HCT116 (cell line): Measurements from ENCODE around the gene HTRA3. TPM values are rescaled to one million over a fixed set of nuclear protein-coding genes. Genes with fewer than 3 reads are reported as not detected.

Experiments used
- ATAC-seq: fragments of 200-7000 bp; cut with Tn5 transposase; 2 replicates; pipeline ENCODE4 v1.9.1; 2020; ENCODE audit warnings: mild to moderate bottlenecking, moderate library complexity
- BruUV-seq: library from RNA; stranded (reverse); fragments of 400-500 nt; replicated peaks from 2 replicates; lab custom pipeline; 2021; lab: Mats Ljungman, UMichigan
- CTCF ChIA-PET: fragments of 300-600 bp; sonication (Branson Sonifier 250); formaldehyde crosslinking; loops from one replicate; lab custom pipeline; 2021; ENCODE audit warnings: antibody characterized with exemption; lab: Charles Lee
- POLR2A ChIA-PET: fragments of 300-600, 350-600 bp; sonication (Branson Sonifier 250); formaldehyde crosslinking; loops from one replicate; lab custom pipeline; 2021; ENCODE audit warnings: antibody characterized with exemption; lab: Charles Lee
- RAD21 ChIA-PET, 2 experiments: fragments of 300-600 bp; sonication (Branson Sonifier 250); formaldehyde crosslinking; loops; one replicate each; lab custom pipeline; 2023; ENCODE audit warnings: low total read pairs in 2 of 2; ENCODE audit not compliant: uncharacterized antibody in 2 of 2, unreplicated experiment in 2 of 2, low non-redundant PET in 1 of 2; lab: Charles Lee
- DNase-seq: peaks from one replicate; pipeline ENCODE4 v3.0.0-alpha.2; 2010; ENCODE audit warnings: low read depth, low spot score
- H2AFZ ChIP-seq: fragments of 200-600 bp; shearing (Covaris generic), sonication (generic); 2 replicates; pipeline ENCODE4 v1.6.1; 2017; ENCODE audit warnings: low read depth, mixed run types, mixed read lengths, antibody characterized with exemption, low read length; ENCODE audit not compliant: poor library complexity, severe bottlenecking
- H3K27ac ChIP-seq: 2 replicates; pipeline ENCODE4 v1.5.1; 2012; ENCODE audit warnings: low read depth, low read length
- H3K27me3 ChIP-seq: fragments of 200-600 bp; sonication (generic); 2 replicates; pipeline ENCODE4 v1.6.1; 2016; ENCODE audit warnings: mixed run types, low read length, mixed read lengths; ENCODE audit not compliant: insufficient read depth
- H3K36me3 ChIP-seq, 2 experiments: fragments of 200-500 bp in 1 of 2; fragments of 200-600 bp in 1 of 2; sonication (Bioruptor generic) in 1 of 2; sonication (generic) in 1 of 2; 2 replicates each; pipeline versions ENCODE4 v1.5.1 to v1.6.1; 2014 to 2016; ENCODE audit warnings: low read length in 2 of 2, inconsistent platforms in 1 of 2, mixed read lengths in 1 of 2, mixed run types in 1 of 2; ENCODE audit not compliant: insufficient read depth in 2 of 2, control insufficient read depth in 1 of 2
- H3K4me1 ChIP-seq, 2 experiments: fragments of 200-600 bp in 1 of 2; sonication (generic) in 1 of 2; 2 replicates each; pipeline versions ENCODE4 v1.5.1 to v1.6.1; 2012 to 2017; ENCODE audit warnings: low read length in 2 of 2, inconsistent platforms in 1 of 2, mild to moderate bottlenecking in 1 of 2, mixed read lengths in 1 of 2, mixed run types in 1 of 2, moderate library complexity in 1 of 2; ENCODE audit not compliant: insufficient read depth in 2 of 2, control insufficient read depth in 1 of 2
- H3K4me2 ChIP-seq: fragments of 200-600 bp; sonication (generic); 2 replicates; pipeline ENCODE4 v1.6.1; 2017; ENCODE audit warnings: mixed run types, low read length, mixed read lengths
- H3K4me3 ChIP-seq, 2 experiments: fragments of 200-600 bp in 1 of 2; sonication (generic) in 1 of 2; replicated peaks in 1 of 2; 2 replicates each; pipeline ENCODE4 v1.5.1; 2011 to 2016; ENCODE audit warnings: low read length in 2 of 2, control low read depth in 1 of 2, low read depth in 1 of 2, mild to moderate bottlenecking in 1 of 2, mixed read lengths in 1 of 2, mixed run types in 1 of 2
- H3K79me2 ChIP-seq: fragments of 200-600 bp; sonication (generic); 2 replicates; pipeline ENCODE4 v1.6.1; 2017; ENCODE audit warnings: mild to moderate bottlenecking, mixed run types, low read length, moderate library complexity, mixed read lengths; ENCODE audit not compliant: insufficient read depth
- H3K9ac ChIP-seq: fragments of 200-600 bp; sonication (generic); 2 replicates; pipeline ENCODE4 v1.6.1; 2016; ENCODE audit warnings: low read length, mixed read lengths
- H3K9me2 ChIP-seq: fragments of 200-600 bp; sonication (generic), shearing (Covaris generic); 2 replicates; pipeline ENCODE4 v1.6.1; 2017; ENCODE audit warnings: mixed run types, mild to moderate bottlenecking, moderate library complexity; ENCODE audit not compliant: insufficient read depth
- H3K9me3 ChIP-seq, 2 experiments: fragments of 200-500 bp in 1 of 2; fragments of 200-600 bp in 1 of 2; sonication (Bioruptor generic) in 1 of 2; sonication (generic) in 1 of 2; 2 replicates each; pipeline ENCODE4 v1.6.1; 2014 to 2017; ENCODE audit warnings: low read length in 2 of 2, mixed read lengths in 2 of 2, inconsistent platforms in 1 of 2, low read depth in 1 of 2, mild to moderate bottlenecking in 1 of 2, mixed run types in 1 of 2, moderate library complexity in 1 of 2; ENCODE audit not compliant: control insufficient read depth in 1 of 2, insufficient read depth in 1 of 2
- H4K20me1 ChIP-seq: fragments of 200-600 bp; sonication (generic), shearing (Covaris generic); 2 replicates; pipeline ENCODE4 v1.6.1; 2017; ENCODE audit warnings: mixed run types, mild to moderate bottlenecking, moderate library complexity; ENCODE audit not compliant: insufficient read depth
- ATF3 ChIP-seq: IDR thresholded peaks from 2 replicates; pipeline ENCODE4 v1.6.1; 2012
- CEBPB ChIP-seq: IDR thresholded peaks from 2 replicates; pipeline ENCODE4 v1.6.1; 2012; ENCODE audit warnings: low read depth
- CTCF ChIP-seq, 3 experiments: fragments of 200-600 bp in 1 of 3; sonication (generic) in 1 of 3; IDR thresholded peaks in 2 of 3; conservative IDR thresholded peaks in 1 of 3; 2 replicates each; pipeline ENCODE4 v1.5.1; 2012 to 2017; ENCODE audit warnings: low read depth in 2 of 3, low read length in 2 of 3, antibody characterized with exemption in 1 of 3, borderline replicate concordance in 1 of 3, control low read depth in 1 of 3, mild to moderate bottlenecking in 1 of 3, mixed read lengths in 1 of 3, mixed run types in 1 of 3, moderate library complexity in 1 of 3; ENCODE audit not compliant: insufficient read depth in 1 of 3
- EGR1 ChIP-seq: IDR thresholded peaks from 2 replicates; pipeline ENCODE4 v1.6.1; 2012; ENCODE audit warnings: low read depth
- EZH2phosphoT487 ChIP-seq: fragments of 200-600 bp; IDR thresholded peaks from 2 replicates; pipeline ENCODE4 v1.6.1; 2018; ENCODE audit warnings: antibody characterized with exemption, borderline replicate concordance
- JUND ChIP-seq: IDR thresholded peaks from 2 replicates; pipeline ENCODE4 v1.6.1; 2012
- MAX ChIP-seq: IDR thresholded peaks from 2 replicates; pipeline ENCODE4 v1.6.1; 2012
- POLR2A ChIP-seq: IDR thresholded peaks from 2 replicates; pipeline ENCODE4 v1.7.0; 2011; ENCODE audit warnings: borderline replicate concordance; ENCODE audit not compliant: insufficient read depth, insufficient read length; ENCODE audit errors: extremely low read depth
- RAD21 ChIP-seq: IDR thresholded peaks from 2 replicates; pipeline ENCODE4 v1.6.1; 2012; ENCODE audit warnings: low read depth, mild to moderate bottlenecking
- SRF ChIP-seq: IDR thresholded peaks from 2 replicates; pipeline ENCODE4 v1.6.1; 2012; ENCODE audit warnings: low read depth
- TCF7L2 ChIP-seq: IDR thresholded peaks from 2 replicates; pipeline ENCODE4 v1.7.0; 2011; ENCODE audit warnings: borderline replicate concordance, inconsistent platforms; ENCODE audit not compliant: insufficient read depth, insufficient read length; ENCODE audit errors: extremely low read depth
- YY1 ChIP-seq: IDR thresholded peaks from 2 replicates; pipeline ENCODE4 v1.6.1; 2011; ENCODE audit warnings: low read length, low read depth, moderate library complexity, mild to moderate bottlenecking; ENCODE audit not compliant: insufficient replicate concordance; ENCODE audit errors: extremely low read depth
- ZNF274 ChIP-seq: fragments of 200-500 bp; sonication (Bioruptor generic); IDR thresholded peaks from 2 replicates; pipeline ENCODE4 v1.6.1; 2014; ENCODE audit warnings: mild to moderate bottlenecking, low read depth, low read length, inconsistent platforms
- intact Hi-C: fragments of 100-400 bp; cut with micrococcal nuclease; formaldehyde crosslinking; loops from 2 replicates; pipeline ENCODE4 v1.10.0; 2022
- total RNA-seq: library from RNA; stranded (reverse); gene quantifications from one replicate; pipeline ENCODE4 v1.2.1, GENCODE V29; 2021; ENCODE audit not compliant: unreplicated experiment

Gene HTRA3
- total RNA-seq, 1 experiment from 2014 or later, result not detected

- Histone ChIP-seq H3K9ac (no peak overlapping the region), H3K9me3 (no peaks in the 10 kb centered on the region), H3K27ac (no peak overlapping the region), H3K4me2 (no peak overlapping the region), H3K4me3 (no peak overlapping the region), H3K36me3 (no peaks in the 10 kb centered on the region), H3K27me3 (no peaks in the 10 kb centered on the region), H3K4me1 (no peaks in the 10 kb centered on the region), H3K79me2 (no peaks in the 10 kb centered on the region), H2AFZ (no peak overlapping the region), H3K9me2 (no peaks in the 10 kb centered on the region), H4K20me1 (no peaks in the 10 kb centered on the region)
- ChIA-PET CTCF (no interaction called here), RAD21 (no interaction called here), POLR2A (no interaction called here)
- intact Hi-C loops, result no loop called here
- no TSS peak for BruUV-seq
- DNase-seq (no peak), ATAC-seq (no peak)
- no peak for TF ChIP-seq MAX
- TF ChIP-seq SRF, result no peak
- TF ChIP-seq EZH2phosphoT487, result no peak
- TF ChIP-seq YY1, result no peak
Observed at GRCh38 chr4:8271821-8272220, 2.3 kb downstream of the HTRA3 start.

- no peaks in the 10 kb centered on the region for H3K9me2 ChIP-seq
- no peaks in the 10 kb centered on the region for H4K20me1 ChIP-seq
- ChIA-PET CTCF (no interaction called here), POLR2A (no interaction called here), RAD21 (no interaction called here)
- no peak overlapping the region for H3K9ac ChIP-seq
- H3K4me3 ChIP-seq, result no peak overlapping the region
- no peaks in the 10 kb centered on the region for H3K4me1 ChIP-seq
- H3K9me3 ChIP-seq, result no peaks in the 10 kb centered on the region
- no TSS peak for BruUV-seq
- intact Hi-C loops, result no loop called here
- no peaks in the 10 kb centered on the region for H3K79me2 ChIP-seq
- no peak for DNase-seq
- H2AFZ ChIP-seq, result no peak overlapping the region
- H3K36me3 ChIP-seq, result no peaks in the 10 kb centered on the region
- H3K27me3 ChIP-seq, result no peaks in the 10 kb centered on the region
- ATAC-seq, result no peak
- TF ChIP-seq POLR2A, result no peak
- TF ChIP-seq TCF7L2, result no peak
- TF ChIP-seq ATF3, result no peak
- no peak for TF ChIP-seq EZH2phosphoT487
- no peak for TF ChIP-seq EGR1
- TF ChIP-seq CTCF (IDR thresholded peaks at IDR 0.05 in 2 of 3, conservative IDR thresholded peaks at IDR 0.05 in 1 of 3; ENCODE audit: borderline replicate concordance in 1 of 3, insufficient read depth in 1 of 3, low read depth in 2 of 3, low read length in 2 of 3), result no peak
- no peak for TF ChIP-seq RAD21
- no peak for TF ChIP-seq CEBPB
- TF ChIP-seq JUND, result no peak
- TF ChIP-seq MAX, result no peak
- TF ChIP-seq YY1, result no peak
- TF ChIP-seq SRF, result no peak
- TF ChIP-seq ZNF274, result no peak
- H3K4me2 ChIP-seq, result no peak overlapping the region
- H3K27ac ChIP-seq, result no peak overlapping the region
Observed at GRCh38 chr4:8272472-8273428, 3.2 kb downstream of the HTRA3 start.
